ENCODE measurements around the gene PLCG1.

Gene PLCG1

GRCh38 chr20:41178495-41178894 lies 41.2 kb downstream of the PLCG1 start:
- DNase-seq (ENCODE audit: low spot score) = no peak
- FAIRE-seq = no peak

DNA sequence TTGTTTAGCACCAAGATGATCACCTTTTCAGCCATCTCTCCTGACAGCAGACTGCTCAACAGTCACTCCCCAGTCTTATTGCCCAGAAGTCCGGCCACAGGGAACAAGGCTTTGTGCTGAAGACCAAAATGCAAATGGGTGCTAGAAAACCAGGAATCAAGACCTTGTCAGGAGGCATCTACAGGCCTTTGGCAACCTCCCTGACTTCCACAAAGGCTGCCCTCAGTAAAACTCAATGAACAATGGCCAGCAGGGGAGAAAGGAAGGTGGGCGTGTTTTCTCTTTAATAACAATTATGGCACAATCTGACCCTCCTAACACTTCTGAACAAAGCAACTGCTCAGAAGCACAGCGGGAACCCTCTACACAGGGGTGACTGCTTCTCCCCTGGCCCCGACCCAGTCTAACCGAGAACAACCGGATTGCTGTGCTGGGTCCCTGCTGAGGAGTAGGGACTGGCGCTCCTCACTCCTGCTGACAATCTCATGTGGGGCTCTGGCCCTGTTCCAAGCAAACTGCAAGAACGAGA lies 41.6 kb downstream of the PLCG1 start:
- no peak for FAIRE-seq
- DNase-seq (ENCODE audit: low spot score) = no peak

- DNase-seq (ENCODE audit: low spot score) (no peak), FAIRE-seq (no peak)
Observed at GRCh38 chr20:41179961-41180360, 42.6 kb downstream of the PLCG1 start.

DNA sequence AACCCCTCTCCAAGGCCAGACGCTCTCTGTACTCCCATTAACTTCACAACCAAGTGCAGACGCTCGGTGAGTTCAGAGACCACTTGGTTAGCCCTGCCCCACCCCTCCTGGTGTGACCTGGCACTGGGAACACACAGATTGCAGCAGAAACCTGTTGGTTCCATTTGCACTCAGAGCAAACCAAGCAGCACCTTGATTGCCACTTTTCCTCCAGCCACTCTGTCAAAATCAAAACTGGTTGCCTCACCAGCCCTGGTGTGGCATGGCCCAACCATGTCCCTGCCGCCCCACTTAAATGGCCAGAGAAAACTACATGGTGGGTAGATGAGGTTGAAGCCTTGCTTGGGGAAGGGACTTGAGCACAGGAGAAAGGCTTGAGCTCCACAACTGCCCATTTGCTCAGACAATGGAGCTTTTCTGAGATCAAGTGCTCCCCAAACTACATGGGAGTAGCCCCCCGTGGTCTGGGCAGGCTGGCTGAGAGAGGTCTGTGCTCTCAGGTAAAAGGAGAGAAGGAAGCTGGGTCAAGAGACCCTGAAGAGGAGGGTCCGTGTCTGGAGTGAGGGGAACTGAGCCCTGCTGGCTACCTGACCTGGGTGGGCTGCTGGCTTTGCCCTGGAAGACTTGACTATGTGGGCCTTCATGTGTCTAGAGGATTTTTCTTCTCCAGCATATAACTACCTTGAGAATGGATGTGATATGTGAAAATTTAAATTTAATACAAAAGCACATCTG lies 43.4 kb downstream of the PLCG1 start:
- DNase-seq (ENCODE audit: low spot score) (no peak), FAIRE-seq (no peak)

DNA sequence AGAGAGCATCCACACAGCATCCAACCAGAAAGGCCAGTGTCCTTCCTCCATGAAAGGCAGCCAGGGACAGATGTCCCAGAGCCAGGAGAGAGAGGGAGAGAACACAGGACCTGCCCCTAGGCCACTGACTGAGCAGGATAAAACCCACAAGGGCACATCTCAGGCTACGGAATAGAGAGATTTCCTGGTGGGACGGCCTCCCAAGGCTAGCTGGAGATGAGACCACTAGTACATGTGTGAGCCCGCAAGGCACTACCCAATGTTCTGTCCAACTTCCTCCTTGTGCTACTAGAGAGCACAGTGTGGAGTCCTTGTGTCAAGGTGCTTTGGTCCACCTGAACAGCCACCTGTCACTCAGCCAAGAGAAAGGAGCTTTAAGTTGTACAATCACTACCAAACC lies 44.2 kb downstream of the PLCG1 start:
- no peak for FAIRE-seq
- no peak for DNase-seq (ENCODE audit: low spot score)

- FAIRE-seq (no peak), DNase-seq (ENCODE audit: low spot score) (no peak)
Observed at GRCh38 chr20:41182296-41183212, 45.2 kb downstream of the PLCG1 start.

DNA sequence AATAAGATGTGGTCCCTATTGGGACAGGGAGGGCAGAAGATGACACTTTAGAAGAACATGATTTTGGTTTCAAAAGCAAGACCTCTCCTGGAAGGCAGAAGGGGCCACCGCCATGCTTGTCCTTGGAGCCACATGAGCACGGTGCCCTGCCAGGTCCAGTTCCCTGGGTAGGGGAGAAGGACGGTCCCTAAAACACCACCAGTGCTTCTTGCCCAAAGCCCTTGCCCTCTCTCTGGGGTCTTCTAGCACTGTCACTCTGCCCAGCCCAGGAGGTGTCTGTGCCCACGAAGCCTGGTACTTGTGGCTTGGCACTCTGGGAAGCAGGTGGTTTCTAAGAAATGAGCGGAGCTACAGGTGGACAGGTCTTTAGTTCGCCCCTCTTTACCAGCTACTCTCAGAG lies 46.0 kb downstream of the PLCG1 start:
- FAIRE-seq (no peak), DNase-seq (ENCODE audit: low spot score) (no peak)

- no peak for FAIRE-seq
- no peak for DNase-seq (ENCODE audit: low spot score)
Observed at GRCh38 chr20:41183831-41184230, 46.5 kb downstream of the PLCG1 start.

DNA sequence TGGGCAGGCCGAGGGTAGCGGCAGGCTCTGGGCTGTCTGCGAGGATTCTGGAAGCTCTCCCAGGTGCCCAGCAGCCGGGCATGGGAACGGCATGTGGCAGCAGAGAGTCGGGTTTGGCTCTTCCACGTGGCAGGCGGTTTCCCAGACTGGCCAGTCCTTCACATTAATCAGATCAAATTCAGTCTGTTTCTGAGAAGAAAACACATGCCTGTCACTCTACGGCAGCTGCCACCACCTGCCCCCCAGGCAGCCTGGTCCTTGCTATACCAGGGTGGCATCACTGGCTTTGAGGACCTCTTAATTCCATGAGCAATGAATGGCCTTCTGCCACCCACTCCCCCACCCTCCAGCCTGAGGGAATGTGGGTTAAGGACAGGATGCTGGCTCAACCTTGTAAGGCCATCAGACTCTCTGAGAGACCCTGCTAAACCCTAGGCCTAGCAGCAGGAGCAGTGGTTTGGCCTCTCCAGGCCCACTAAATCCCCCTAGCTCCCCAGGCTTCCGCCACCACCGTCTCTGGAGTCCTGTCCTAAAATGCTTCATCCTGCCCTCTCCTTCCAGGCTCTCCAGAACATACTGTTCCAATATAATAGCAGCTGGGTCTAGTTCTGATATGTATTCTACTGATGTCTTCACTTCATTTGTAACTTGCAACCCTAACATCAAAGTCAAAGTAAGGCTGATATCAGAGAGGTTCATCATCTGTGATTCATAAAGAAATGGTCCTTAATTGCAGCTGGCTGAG lies 47.8 kb downstream of the PLCG1 start:
- FAIRE-seq = no peak
- no peak for DNase-seq (ENCODE audit: low spot score)

DNA sequence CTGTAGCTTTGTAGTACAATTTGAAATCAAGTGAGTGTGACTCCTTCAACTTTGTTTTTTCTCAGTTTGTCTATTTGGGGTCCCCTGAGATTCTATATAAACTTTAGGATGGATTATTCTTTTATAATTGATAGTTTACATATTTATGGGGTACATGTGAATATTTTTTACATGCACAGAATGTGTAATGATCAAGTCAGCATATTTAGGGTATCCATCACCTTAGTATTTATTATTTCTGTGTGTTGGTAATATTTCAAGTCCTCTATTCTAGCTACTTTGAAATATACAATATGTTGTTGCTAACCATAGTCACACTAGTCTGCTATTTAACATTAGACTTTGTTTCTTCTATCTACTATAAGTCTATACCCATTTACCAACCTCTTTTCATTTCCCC lies 50.3 kb downstream of the PLCG1 start:
- DNase-seq (ENCODE audit: low spot score) = no peak

GRCh38 chr20:41191562-41192500 lies 54.5 kb downstream of the PLCG1 start:
- DNase-seq (ENCODE audit: low spot score) = no peak
- no peak for FAIRE-seq

More for the DNA sequence above, 50.3 kb downstream of the PLCG1 start:
- FAIRE-seq = no peak

DNA sequence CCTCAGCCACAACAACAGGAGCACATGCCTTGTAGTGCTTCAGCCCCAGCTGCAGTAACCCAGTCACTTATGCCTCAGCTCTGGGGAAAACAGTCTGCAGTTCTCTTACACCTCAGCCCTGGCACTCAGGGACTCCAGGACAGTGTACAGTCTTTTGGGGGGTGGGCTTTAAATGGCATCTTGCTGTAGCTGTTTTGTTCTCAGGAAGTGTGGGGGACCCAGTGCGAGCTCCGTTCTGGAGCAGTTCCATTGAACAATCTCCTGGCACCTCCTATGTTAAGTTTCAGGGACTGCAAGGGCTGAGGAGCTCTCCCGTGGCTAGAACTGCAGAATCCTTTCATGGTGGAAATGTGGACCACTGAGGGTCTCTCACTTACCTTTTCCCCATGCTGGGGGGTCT lies 55.2 kb downstream of the PLCG1 start:
- FAIRE-seq (no peak), DNase-seq (ENCODE audit: low spot score) (no peak)

- FAIRE-seq = no peak
- DNase-seq (ENCODE audit: low spot score) = no peak
Observed at GRCh38 chr20:41196653-41197225, 59.4 kb downstream of the PLCG1 start.

DNA sequence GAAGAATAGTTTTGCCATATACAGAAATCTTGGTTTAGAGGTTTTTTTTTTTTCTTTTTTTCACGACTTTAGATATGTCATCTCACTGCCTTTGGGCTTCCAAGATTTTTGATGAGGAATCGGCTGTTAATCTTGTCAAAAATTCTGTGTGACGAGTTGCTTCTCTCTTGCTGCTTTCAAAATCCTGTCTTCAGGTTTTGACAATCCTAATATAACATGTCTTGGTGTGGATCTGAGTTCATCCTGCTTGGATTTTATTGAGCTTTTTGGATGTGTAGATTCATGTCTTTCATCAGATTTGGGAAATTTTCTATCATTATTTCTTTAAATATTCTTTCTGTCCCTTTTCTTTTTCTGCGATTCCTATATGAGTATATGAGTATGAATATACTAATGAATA lies 61.1 kb downstream of the PLCG1 start:
- DNase-seq (ENCODE audit: low spot score) (no peak), FAIRE-seq (no peak)

DNA sequence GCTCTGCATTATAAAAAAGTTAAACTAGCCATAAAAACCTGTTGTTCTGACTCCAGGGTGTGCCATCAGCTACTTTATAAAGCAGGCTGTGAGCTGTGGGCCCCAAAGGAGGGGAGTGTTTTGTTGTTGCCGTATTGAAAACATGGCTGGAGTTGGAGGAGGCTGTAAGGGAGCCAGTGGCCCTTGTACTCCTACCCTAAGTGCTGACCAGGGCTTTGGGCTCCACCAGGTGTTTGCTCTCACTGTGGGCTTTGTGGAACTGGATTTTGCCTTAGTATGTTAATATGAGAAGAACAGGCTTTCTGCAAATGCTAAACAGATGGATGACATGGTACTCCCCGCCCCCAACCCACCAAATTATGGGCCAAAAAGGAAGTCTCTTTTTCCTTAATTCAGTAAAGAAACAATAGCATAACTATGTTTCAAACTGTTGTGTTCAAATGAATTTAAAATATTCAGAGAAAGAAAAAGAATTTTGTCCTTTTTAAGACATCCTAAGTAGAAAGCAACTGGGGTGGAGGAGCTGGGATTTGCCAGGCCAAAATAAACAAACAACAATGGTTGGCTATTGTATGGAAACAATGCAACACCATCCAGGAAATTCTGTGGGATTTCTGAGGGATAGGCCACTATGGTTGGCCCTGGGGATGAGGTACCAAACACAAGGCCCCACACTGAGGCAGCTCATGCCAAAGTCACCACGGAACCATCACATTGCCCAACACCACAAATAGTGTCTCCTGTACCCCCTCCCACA lies 63.3 kb downstream of the PLCG1 start:
- no peak for DNase-seq (ENCODE audit: low spot score)
- no peak for FAIRE-seq

DNA sequence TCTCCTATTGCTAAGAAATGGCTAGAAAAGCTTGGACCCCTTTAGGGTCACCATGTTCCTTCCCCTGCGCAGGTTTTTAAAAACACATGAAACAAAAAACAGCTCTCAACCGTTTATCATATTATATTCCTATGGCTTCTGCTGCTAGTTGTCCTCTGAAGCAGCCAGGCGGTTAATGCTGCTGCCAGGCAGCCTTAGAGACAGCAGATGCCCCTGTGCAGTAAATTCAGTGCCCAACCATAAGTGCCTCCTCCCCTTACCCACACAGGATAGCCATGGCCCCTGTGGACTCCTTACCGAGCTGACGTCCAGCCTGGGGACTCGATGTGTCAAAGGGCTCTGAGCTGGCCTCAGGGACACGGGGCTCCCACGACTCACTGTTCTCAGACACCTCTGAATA lies 64.4 kb downstream of the PLCG1 start:
- DNase-seq (ENCODE audit: low spot score) (no peak), FAIRE-seq (no peak)

- FAIRE-seq = no peak
Observed at GRCh38 chr20:41202426-41202825, 65.1 kb downstream of the PLCG1 start.

DNA sequence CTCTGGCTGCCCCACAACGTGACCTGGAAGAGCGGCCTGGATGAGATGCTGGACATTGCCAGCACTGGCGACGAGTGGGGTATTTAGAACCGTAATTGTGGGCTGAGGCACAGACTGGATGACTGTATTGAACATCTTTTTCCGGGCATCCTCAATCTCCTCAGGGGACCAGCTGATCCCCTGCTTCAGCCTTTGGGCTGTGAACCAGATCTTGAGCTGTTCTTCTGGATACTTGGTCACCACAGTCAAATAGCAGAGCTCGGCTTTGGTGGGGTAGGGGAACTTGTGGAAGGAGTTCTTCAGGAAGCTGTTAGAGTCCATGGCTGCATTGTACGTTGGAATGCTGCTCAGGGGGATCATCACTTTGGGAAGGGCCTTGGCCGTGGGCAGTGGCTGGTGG lies 66.3 kb downstream of the PLCG1 start:
- DNase-seq (ENCODE audit: low spot score) = no peak
- no peak for FAIRE-seq

More at GRCh38 chr20:41202426-41202825, 65.1 kb downstream of the PLCG1 start:
- DNase-seq (ENCODE audit: low spot score) = no peak
